Activated T-helper 1 cell treated with anti-CD3 and anti-CD28 coated beads, Interleukin-12 subunit alpha, Interleukin-12 subunit beta, Interleukin-2, Interleukin-4 antibody, amounts not matched to agents 30 ng/mL and 10 ng/mL and 1 ng/mL, durations not matched to agents 14 hours and 24 hours and 36 hours (primary cell): Measurements from ENCODE around the gene TUBB2B. TPM values are rescaled to one million over a fixed set of nuclear protein-coding genes. Genes with fewer than 3 reads are reported as not detected.

Experiments used
- DNase-seq: peaks from one replicate; pipeline ENCODE4 v3.0.0; 2021; ENCODE audit warnings: low spot score
- H3K27ac Mint-ChIP-seq: one replicate; pipeline ENCODE4 v1.8.0; 2021; ENCODE audit warnings: mild to moderate bottlenecking, mixed read lengths
- H3K27me3 Mint-ChIP-seq: one replicate; pipeline ENCODE4 v1.8.0; 2022; ENCODE audit warnings: mild to moderate bottlenecking, moderate library complexity, mixed read lengths; ENCODE audit not compliant: insufficient read depth
- H3K36me3 Mint-ChIP-seq: one replicate; pipeline ENCODE4 v1.8.0; 2021; ENCODE audit warnings: low read depth, mixed read lengths
- H3K4me1 Mint-ChIP-seq: one replicate; pipeline ENCODE4 v1.8.0; 2021; ENCODE audit warnings: low read depth, mixed read lengths
- H3K4me3 Mint-ChIP-seq: one replicate; pipeline ENCODE4 v1.8.0; 2021; ENCODE audit warnings: mild to moderate bottlenecking, moderate library complexity, mixed read lengths
- H3K9me3 Mint-ChIP-seq: one replicate; pipeline ENCODE4 v1.8.0; 2021; ENCODE audit warnings: mixed read lengths
- intact Hi-C: fragments of 100-400 bp; cut with micrococcal nuclease; formaldehyde crosslinking; loops from one replicate; pipeline ENCODE4 v1.15.1; 2024
- total RNA-seq: library from RNA; stranded (reverse); gene quantifications from 2 replicates; pipeline ENCODE4 v1.2.3, GENCODE V29; 2022

TUBB2B gene
- total RNA-seq, 1 donor from 2014 or later: 0.57 TPM

DNA sequence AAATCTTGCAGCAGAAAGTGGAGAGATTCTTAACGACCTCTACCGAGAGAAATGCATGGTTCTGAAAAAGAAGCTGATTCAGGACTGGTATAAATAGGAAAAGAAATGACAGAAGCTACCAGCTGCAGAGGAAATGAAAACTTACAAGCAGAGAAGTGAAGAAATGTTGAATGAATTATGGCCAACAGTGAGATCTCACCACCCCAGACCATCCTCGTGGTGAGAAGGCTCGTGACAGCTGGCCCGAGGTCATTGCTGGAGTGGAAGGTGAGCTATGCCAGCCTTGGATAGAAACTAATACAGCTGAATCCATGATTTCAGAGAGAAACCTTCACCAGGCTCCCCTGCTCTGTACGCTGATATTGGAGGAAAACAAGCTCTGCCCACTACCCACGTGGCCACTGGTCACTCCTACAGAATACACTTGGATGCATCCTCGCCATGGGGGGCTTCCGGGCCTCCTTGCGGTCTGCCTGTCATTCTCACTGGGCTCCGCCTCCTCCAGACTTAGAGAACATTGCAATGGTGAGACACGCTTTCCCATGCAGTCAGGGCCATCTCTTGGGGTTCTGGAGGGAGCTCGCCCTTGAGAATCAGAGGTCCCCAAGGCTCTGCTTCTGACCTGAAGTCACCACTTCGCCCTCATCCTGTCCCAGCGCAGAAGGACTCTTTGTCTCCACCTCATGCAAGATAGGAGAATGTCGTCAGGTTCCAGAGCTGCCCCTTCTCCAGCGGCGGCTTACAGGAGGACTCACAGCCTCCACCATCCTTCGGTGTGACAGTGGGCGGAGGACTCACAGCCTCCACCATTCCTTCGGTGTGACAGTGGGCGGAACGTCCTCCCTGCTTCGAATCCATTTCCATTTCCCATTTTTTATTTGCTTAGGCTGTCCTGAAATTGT lies 10.6 kb upstream of the TUBB2B start:
- no peak overlapping the region for H3K4me3 Mint-ChIP-seq
- no peaks in the 10 kb centered on the region for H3K4me1 Mint-ChIP-seq
- H3K27me3 Mint-ChIP-seq: peaks cover 53% of the 10 kb centered on the region
- intact Hi-C loops: no loop called here
- H3K9me3 Mint-ChIP-seq: no peaks in the 10 kb centered on the region
- no peaks in the 10 kb centered on the region for H3K36me3 Mint-ChIP-seq
- no peak for DNase-seq
- no peak overlapping the region for H3K27ac Mint-ChIP-seq

DNA sequence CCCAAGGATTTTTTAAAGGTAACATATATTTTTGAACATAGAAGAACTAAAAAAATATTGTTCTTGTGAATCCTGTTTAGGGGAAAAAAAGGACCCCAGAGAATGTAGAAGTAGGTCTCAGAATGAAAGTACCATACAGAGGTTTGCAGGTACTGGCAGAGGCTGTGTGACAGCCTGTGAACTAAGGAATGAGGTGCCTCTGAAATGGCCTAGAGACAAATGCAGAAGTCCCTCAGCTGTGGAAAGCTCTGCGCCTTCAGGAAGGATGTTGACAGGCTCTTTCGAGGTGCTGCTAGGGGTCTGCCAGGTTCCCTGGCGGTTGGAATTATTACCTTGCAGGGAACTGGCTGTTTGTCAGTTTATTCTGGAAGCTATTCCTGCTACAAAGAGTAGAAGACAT lies 8.6 kb upstream of the TUBB2B start:
- H3K36me3 Mint-ChIP-seq: no peaks in the 10 kb centered on the region
- no peak overlapping the region for H3K4me3 Mint-ChIP-seq
- peaks cover 69% of the 10 kb centered on the region for H3K27me3 Mint-ChIP-seq
- intact Hi-C loops: no loop called here
- no peak overlapping the region for H3K27ac Mint-ChIP-seq
- no peaks in the 10 kb centered on the region for H3K9me3 Mint-ChIP-seq
- peaks cover 13% of the 10 kb centered on the region for H3K4me1 Mint-ChIP-seq
- DNase-seq: no peak

- H3K36me3 Mint-ChIP-seq: no peaks in the 10 kb centered on the region
- intact Hi-C loops: no loop called here
- H3K9me3 Mint-ChIP-seq: no peaks in the 10 kb centered on the region
- no peak overlapping the region for H3K27ac Mint-ChIP-seq
- H3K27me3 Mint-ChIP-seq: peaks cover 74% of the 10 kb centered on the region
- no peak for DNase-seq
- H3K4me1 Mint-ChIP-seq: peaks cover 18% of the 10 kb centered on the region
- H3K4me3 Mint-ChIP-seq: no peak overlapping the region
Measured at GRCh38 chr6:3235486-3235885, 8.0 kb upstream of the TUBB2B start.

DNA sequence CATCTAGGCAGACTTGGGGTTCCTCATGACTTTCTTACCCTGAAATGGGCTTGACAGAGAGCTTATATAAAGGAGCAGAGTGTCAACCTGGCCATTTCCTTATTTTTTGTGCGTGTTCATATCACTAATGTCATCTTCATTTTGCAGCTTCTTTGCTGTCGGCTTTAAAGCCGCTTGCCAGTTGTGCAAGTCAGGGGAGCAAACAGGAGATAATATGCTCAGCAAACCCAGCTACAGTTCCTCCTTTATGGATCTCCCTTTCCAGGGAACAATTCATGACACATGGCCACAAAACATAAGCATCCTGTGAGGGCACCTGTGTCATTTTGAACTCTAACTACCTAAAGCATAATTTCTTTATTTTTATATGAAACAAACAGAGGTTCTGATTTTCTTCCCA lies 6.5 kb upstream of the TUBB2B start:
- intact Hi-C loops: no loop called here
- Mint-ChIP-seq H3K36me3 (no peaks in the 10 kb centered on the region), H3K4me1 (peaks cover 30% of the 10 kb centered on the region), H3K27ac (no peak overlapping the region), H3K4me3 (no peak overlapping the region), H3K27me3 (peaks cover 78% of the 10 kb centered on the region), H3K9me3 (no peaks in the 10 kb centered on the region)
- no peak for DNase-seq

GRCh38 chr6:3233321-3233720 lies 5.9 kb upstream of the TUBB2B start:
- peaks cover 78% of the 10 kb centered on the region for H3K27me3 Mint-ChIP-seq
- H3K4me3 Mint-ChIP-seq: no peak overlapping the region
- DNase-seq: no peak
- intact Hi-C loops: no loop called here
- no peaks in the 10 kb centered on the region for H3K9me3 Mint-ChIP-seq
- no peak overlapping the region for H3K27ac Mint-ChIP-seq
- peaks cover 35% of the 10 kb centered on the region for H3K4me1 Mint-ChIP-seq
- H3K36me3 Mint-ChIP-seq: no peaks in the 10 kb centered on the region

- no peak overlapping the region for H3K4me3 Mint-ChIP-seq
- DNase-seq: no peak
- H3K4me1 Mint-ChIP-seq: peaks cover 35% of the 10 kb centered on the region
- no peaks in the 10 kb centered on the region for H3K9me3 Mint-ChIP-seq
- H3K27me3 Mint-ChIP-seq: peaks cover 79% of the 10 kb centered on the region
- intact Hi-C loops: no loop called here
- H3K27ac Mint-ChIP-seq: no peak overlapping the region
- H3K36me3 Mint-ChIP-seq: no peaks in the 10 kb centered on the region
Measured at GRCh38 chr6:3232017-3232945, 4.8 kb upstream of the TUBB2B start.

GRCh38 chr6:3231247-3232016 lies 4.0 kb upstream of the TUBB2B start:
- intact Hi-C loops: loop anchor here (2.0 kb wide), 1 partner anchor 227 kb away; no protein-coding TSS in a partner anchor

GRCh38 chr6:3230900-3231246 lies 3.4 kb upstream of the TUBB2B start:
- intact Hi-C loops: loop anchor here (2.0 kb wide), 1 partner anchor 228 kb away; no protein-coding TSS in a partner anchor
- H3K27me3 Mint-ChIP-seq: peaks cover 76% of the 10 kb centered on the region
- no peak for DNase-seq
- H3K27ac Mint-ChIP-seq: no peak overlapping the region
- peaks cover 46% of the 10 kb centered on the region for H3K4me1 Mint-ChIP-seq
- no peaks in the 10 kb centered on the region for H3K36me3 Mint-ChIP-seq
- H3K9me3 Mint-ChIP-seq: no peaks in the 10 kb centered on the region
- H3K4me3 Mint-ChIP-seq: no peak overlapping the region

More at GRCh38 chr6:3231247-3232016, 4.0 kb upstream of the TUBB2B start:
- Mint-ChIP-seq H3K4me3 (no peak overlapping the region), H3K9me3 (no peaks in the 10 kb centered on the region), H3K27ac (peak overlapping the region; percentile 3), H3K36me3 (no peaks in the 10 kb centered on the region), H3K27me3 (peaks cover 76% of the 10 kb centered on the region), H3K4me1 (peaks cover 42% of the 10 kb centered on the region)
- DNase-seq: no peak

GRCh38 chr6:3230256-3230882 lies 2.9 kb upstream of the TUBB2B start:
- no peak overlapping the region for H3K4me3 Mint-ChIP-seq
- peaks cover 77% of the 10 kb centered on the region for H3K27me3 Mint-ChIP-seq
- intact Hi-C loops: loop anchor here (2.0 kb wide), 1 partner anchor 228 kb away; no protein-coding TSS in a partner anchor

GRCh38 chr6:3229566-3230178 lies 2.2 kb upstream of the TUBB2B start:
- H3K4me3 Mint-ChIP-seq: peak overlapping the region; percentile 40
- H3K27me3 Mint-ChIP-seq: peaks cover 74% of the 10 kb centered on the region
- peaks cover 46% of the 10 kb centered on the region for H3K4me1 Mint-ChIP-seq
- no peaks in the 10 kb centered on the region for H3K9me3 Mint-ChIP-seq
- no peaks in the 10 kb centered on the region for H3K36me3 Mint-ChIP-seq
- no peak for DNase-seq
- intact Hi-C loops: loop anchor here (2.0 to 5.0 kb wide), 4 partner anchors 69 to 1852 kb away; no protein-coding TSS in a partner anchor
- H3K27ac Mint-ChIP-seq: no peak overlapping the region

More at GRCh38 chr6:3230256-3230882, 2.9 kb upstream of the TUBB2B start:
- DNase-seq: no peak
- Mint-ChIP-seq H3K36me3 (no peaks in the 10 kb centered on the region), H3K4me1 (peaks cover 46% of the 10 kb centered on the region), H3K27ac (no peak overlapping the region), H3K9me3 (no peaks in the 10 kb centered on the region)

- DNase-seq: no peak
- Mint-ChIP-seq H3K27ac (peak overlapping the region; percentile 69), H3K27me3 (peaks cover 76% of the 10 kb centered on the region), H3K4me3 (peak overlapping the region; percentile 73), H3K4me1 (peaks cover 46% of the 10 kb centered on the region), H3K36me3 (no peaks in the 10 kb centered on the region), H3K9me3 (no peaks in the 10 kb centered on the region)
- intact Hi-C loops: loop anchor here (2.0 to 5.0 kb wide), 3 partner anchors 68 to 1852 kb away; no protein-coding TSS in a partner anchor
Measured at GRCh38 chr6:3228771-3229565, 1.5 kb upstream of the TUBB2B start.
